HG02970 (cell line): ENCODE measurements around the gene C20orf144.

ENCODE experiments used
- ATAC-seq: cut with Tn5 transposase; IDR thresholded peaks from one replicate; pipeline ENCODE4 v1.9.1; 2021; ENCODE audit warnings: mild to moderate bottlenecking, moderate library complexity, moderate number of reproducible peaks; ENCODE audit not compliant: unreplicated experiment, low FRiP score

C20orf144 gene

GRCh38 chr20:33664085-33664761 is 2.1 kb downstream of the C20orf144 start:
- no peak for ATAC-seq

DNA sequence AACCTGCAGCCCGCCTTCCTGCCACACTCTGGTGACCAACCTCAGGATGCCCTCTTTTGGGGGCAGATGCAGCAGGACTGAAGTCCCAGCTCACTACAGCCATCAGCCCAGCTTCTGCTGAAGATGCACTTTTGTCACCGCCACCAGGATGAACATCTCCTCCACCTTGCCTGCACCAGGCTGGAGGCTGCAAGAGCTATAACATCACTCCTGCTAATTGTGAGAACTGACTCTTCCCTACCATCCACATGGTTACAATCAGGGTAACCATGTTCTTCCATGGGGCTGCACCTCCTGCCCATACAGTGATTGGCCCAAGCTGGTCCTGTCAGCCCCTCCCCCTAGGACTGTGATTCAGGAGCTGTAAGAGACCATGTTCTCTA is 2.6 kb downstream of the C20orf144 start:
- ATAC-seq, result no peak

DNA sequence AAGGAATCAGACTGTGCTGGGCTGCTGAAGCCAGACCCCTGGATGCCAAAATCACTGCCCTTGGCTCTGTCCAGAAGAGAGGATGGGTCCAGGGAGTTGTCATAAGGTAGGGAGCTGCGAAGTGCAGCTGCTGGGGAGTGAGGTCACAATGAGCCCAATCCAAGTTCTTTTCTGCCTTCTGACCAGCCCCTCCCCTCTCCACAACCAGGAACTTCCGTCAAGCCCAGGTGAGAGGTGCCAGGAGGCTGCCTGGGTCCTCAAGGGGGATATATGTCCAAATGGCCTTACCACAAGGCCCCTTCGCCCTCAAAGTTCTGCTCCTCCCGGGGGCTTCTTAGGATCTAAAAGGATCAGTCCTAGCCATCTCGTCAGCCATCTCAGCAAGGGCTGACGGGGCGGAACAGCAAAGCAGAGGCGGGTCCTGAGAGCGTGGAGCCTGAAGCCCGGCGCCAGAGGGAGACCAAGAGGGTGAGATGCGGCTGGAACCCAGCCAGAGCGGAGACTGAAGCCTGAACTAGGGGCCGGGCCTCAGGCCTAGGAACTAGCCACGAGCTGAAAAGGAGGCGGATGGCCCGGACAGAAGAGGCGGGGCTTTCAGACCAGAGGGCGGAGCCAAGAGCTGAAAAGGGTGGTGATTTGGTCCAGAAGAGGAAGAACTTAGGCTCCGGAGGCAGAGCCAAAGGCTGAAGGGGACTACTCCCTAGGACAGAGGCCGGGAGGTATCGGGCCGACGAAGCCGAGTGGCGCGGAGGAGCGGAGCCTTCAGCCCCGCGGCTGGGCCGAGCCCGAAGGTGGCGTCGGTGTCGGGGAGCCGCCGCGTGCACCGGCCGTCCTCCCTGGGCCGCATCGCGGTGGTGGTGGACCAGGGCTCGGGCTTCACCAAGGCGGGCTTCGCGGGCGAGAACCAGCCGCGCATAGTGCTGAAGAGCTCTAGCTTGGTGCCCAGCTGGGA is 4.4 kb downstream of the C20orf144 start, which contains the start of gene ACTL10:
Gene ACTL10 (plus strand): TSS at position 651 of the 952 bp plus-strand sequence. CDS start 555 bp downstream, outside the sequence.
- ATAC-seq, result peak; percentile 43

DNA sequence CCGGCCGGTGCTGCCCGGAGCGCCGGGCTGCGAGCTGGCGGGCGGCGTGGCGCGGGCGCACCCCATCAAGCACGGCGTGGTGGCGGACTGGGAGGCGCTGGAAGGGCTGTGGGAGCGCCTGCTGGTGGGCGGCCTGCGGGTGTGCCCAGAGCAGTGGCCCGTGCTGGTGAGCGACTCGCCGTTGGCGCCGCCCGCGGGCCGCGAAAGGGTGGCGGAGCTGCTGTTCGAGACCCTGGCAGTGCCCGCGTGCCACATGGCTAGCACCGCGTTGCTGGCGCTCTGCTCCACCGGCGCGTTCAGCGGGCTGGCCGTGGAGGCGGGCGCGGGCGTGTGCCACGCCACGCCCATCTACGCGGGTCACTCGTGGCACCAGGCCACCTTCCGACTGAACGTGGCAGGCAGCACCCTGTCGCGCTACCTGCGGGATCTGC is 5.1 kb downstream of the C20orf144 start:
- ATAC-seq, result peak; percentile 17

GRCh38 chr20:33667676-33668465 is 5.7 kb downstream of the C20orf144 start:
- ATAC-seq, result peak; percentile 31

DNA sequence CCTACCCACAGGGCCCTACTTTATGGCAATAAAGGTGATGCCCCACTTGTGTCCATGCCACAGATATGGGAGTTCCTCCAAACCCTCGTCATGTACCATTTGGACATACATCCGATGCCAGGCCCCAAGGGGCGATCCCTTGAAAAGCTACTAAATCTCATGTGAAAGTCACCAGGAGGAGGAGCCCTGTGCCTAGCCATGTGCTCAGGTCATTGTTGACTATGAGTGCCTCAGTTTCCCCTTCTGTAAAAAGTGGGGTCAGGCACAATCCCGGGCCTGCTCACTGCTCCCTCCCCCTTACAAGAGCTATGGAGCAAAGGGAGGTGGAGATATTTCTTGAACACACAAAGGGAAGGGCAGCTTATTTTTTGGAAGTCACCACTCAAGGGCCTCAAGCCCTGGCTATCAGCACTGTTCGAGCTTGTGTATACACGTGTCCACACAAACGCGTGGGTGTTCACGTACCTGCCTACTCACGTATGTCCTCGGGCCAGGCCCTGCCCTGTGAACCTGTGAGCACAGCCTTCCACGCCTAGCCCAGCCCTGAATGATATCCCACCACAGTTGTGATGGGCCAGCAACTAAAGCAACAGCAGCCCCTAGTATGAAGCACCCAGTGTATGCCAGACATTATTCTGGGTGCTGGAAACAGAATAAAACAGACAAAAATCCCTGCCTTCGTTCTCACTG is 6.5 kb downstream of the C20orf144 start:
- ATAC-seq, result no peak

DNA sequence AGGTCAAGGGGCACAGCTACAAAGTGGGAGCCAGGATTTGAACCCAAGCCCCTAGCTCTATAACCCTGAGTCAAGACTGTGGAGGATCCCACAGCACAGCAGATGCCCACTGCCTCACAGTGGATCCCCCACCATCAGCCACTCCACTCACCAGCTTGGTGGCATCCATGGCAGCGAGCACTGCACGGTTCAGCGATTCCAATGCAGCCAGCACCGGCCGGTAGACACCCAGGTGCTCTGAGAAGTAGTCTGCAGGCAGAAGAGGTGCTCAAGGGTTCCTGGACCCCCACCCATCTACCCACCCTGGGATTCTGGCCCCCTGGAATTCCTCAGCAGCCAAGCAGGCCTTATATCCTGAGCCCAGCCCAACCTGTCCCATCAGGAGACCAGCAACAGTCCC is 7.1 kb downstream of the C20orf144 start:
- no peak for ATAC-seq

DNA sequence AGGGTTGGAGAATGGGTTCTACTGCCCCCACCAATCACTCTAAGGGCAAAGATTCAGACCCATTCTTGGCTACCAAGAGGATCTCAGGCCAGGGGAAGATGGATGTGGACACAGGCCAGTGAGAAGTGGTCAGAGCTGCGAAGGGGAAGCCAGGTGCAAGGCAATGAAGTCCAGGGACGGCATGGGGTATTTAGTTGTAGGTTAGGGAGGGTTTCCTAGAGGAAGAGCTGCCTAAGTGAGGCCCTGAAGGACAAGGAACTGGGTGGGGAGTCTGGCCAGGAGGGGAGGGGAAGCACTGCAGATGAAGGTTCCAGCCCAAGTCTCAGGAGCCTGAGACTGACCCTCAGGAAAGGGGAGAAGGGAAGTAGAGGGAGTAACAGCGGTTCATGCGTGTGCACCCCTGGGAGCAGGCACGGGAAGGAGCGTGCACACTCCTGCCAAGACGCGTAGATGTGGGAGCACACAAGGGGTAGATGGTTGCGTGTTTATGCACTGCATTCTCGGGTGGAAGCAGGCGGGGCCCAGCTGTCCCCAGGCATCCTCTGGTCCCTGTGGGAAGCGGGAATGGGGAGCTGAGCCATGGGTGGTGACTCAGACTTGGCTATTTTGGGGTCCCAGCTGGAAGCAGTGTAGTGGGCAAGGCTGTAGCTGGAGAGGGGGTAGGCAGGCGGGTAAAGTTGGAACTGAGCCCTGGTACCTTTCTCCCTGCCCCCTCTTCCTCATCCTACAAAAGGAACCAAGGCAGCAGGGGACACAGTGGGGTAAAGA is 7.9 kb downstream of the C20orf144 start:
- ATAC-seq, result no peak

GRCh38 chr20:33670715-33671499 is 8.8 kb downstream of the C20orf144 start:
- ATAC-seq, result no peak

GRCh38 chr20:33671573-33672288 is 9.6 kb downstream of the C20orf144 start:
- ATAC-seq, result no peak

GRCh38 chr20:33672426-33673113 is 10.4 kb downstream of the C20orf144 start:
- no peak for ATAC-seq

- no peak for ATAC-seq
These were observed 10.9 kb downstream of the C20orf144 start for GRCh38 chr20:33673114-33673409.

- ATAC-seq, result no peak
These were observed 11.5 kb downstream of the C20orf144 start for GRCh38 chr20:33673410-33674293.

DNA sequence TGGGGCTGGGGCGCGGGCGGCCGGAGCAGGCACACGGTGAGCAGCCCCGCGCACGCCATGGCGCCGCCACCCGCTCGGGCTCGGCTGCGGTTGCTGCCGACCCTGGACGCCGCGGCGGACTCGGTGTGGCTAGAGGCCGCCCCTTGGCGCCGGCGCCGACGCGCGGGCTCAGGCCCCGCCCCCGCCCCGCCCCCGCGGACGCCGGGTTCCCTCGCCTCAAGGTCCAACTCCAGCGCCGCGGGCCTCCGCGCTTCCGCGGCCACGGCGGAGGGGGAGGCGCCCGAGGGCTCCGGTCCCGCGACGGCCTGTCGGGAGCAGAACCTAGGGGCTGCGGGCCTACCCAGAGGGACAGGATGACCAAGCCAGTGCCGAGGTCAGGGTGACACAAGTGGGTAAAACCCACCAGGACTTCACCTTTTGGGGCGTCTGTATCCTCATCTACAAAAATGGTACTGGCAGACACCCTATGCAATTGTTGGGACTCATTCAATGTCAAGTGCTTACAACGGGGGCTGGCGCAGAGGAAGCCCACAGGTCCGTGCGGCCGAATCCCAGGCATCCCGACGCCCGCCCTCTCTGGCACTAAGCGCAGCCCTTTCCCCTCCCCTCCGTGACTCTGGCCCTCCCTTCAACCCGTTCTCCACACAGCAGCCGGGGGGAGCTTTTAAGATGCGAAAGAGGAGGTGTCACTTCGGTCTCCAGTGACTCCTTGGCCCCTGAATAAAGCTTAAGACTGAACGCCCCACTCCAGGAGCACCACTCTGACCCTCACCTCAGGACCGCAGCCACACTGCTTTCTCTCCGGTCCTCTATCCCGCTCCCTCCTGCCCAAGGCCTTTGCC is 12.4 kb downstream of the C20orf144 start, which contains the start of gene NECAB3:
Gene NECAB3 (minus strand): TSS at position 135 of the 842 bp plus-strand sequence. CDS start 76 bp downstream, at position 59.
- ATAC-seq, result peak; percentile 59

- ATAC-seq, result no peak
These were observed 13.2 kb downstream of the C20orf144 start for GRCh38 chr20:33675136-33675959.
